HG02943 (cell line): ENCODE results near the gene RBM42.
A peak's percentile ranks its signal among the peaks of the same experiment; 100 is the strongest.
"Not testable (repeated sequence)": the region's sequence is repeated elsewhere in the genome, so short reads cannot be mapped to it uniquely, and the experiment has no call there.

ENCODE experiments used
- ATAC-seq: cut with Tn5 transposase; IDR thresholded peaks from one replicate; pipeline ENCODE4 v1.9.1; 2021; ENCODE audit warnings: mild to moderate bottlenecking, low read depth, moderate library complexity; ENCODE audit not compliant: unreplicated experiment

Gene RBM42, protein sequence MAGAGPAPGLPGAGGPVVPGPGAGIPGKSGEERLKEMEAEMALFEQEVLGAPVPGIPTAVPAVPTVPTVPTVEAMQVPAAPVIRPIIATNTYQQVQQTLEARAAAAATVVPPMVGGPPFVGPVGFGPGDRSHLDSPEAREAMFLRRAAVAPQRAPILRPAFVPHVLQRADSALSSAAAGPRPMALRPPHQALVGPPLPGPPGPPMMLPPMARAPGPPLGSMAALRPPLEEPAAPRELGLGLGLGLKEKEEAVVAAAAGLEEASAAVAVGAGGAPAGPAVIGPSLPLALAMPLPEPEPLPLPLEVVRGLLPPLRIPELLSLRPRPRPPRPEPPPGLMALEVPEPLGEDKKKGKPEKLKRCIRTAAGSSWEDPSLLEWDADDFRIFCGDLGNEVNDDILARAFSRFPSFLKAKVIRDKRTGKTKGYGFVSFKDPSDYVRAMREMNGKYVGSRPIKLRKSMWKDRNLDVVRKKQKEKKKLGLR

DNA sequence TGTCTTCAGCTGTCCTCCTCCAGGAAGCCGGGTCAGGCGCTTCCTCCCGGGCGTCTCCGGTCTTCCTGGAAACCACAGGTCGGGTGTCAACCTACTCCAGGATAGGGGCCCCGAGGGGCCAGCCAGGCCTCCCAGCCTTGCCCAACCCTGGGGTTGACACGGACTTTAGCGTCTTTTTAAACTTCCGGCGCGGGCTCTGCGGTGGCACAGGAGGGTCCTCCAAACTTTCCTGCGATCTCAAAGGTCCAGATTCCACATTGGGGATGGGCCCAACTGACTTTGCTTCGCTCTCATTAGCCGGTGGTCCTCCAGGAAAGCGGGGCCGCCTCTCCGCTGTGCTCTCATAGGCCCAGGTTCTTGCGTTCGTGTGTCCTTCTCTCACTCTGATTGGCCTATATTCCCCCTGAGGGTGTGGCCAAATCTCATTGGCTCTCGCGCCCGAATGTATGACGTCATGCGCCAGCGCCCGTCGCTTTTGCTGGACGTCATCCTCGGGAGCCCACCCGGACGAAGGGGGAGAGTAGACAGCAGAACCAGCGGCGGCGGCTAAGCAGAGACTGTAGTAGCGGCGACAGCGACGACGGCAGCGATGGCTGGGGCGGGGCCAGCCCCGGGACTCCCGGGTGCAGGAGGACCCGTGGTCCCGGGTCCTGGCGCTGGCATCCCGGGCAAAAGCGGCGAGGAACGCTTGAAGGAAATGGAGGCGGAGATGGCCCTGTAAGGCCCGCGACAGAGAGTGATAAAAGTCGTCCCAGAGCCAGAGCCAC lies at the start of gene RBM42:
Gene RBM42, plus strand, starts transcription at position 472 of the 767 bp plus-strand sequence. Its CDS starts 118 bp downstream, at position 590.
- peak; percentile 96 for ATAC-seq

DNA sequence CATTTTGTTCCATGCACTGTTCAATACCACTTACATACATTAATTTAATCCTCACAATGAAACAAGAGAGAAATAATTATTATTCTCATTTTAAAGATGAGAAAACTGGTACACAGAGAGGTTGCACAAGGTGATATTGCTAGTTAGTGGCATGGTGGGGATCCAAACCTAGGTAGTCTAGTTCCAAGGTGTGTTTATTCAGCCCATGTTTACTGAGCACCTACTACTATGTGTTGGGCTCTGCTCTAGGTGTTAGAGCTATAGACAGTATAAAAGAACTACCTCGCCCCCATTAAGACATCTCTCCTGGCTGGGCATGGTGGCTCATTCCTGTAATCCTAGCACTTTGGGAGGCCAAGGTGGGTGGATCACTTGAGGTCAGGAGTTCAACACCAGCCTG lies 46.1 kb upstream of the RBM42 start:
- no peak for ATAC-seq

DNA sequence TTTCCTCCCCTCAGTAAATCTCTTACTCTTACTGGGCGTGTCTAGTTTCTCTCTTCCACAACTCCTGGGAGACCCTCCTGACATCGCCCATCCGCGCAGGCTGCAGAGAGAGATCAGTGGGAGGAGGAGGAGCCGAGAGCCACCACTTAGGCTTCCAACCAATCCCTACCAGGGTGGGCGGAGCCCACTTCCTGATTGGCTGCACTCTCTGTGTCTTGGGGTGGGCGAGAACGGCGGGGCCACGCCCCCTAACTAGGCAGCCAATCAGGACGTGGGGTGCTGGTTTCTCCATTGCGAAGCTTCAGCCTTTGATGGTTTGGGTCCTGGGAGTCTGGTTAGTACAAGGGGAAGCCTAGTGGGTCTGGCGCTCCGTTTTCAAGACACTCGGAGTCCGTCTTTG lies 43.0 kb upstream of the RBM42 start, which contains the start of gene PMIS2:
Gene PMIS2, plus strand, starts transcription at position 326 of the 400 bp plus-strand sequence. CDS start 87 bp downstream, outside the sequence.
- ATAC-seq: no peak

DNA sequence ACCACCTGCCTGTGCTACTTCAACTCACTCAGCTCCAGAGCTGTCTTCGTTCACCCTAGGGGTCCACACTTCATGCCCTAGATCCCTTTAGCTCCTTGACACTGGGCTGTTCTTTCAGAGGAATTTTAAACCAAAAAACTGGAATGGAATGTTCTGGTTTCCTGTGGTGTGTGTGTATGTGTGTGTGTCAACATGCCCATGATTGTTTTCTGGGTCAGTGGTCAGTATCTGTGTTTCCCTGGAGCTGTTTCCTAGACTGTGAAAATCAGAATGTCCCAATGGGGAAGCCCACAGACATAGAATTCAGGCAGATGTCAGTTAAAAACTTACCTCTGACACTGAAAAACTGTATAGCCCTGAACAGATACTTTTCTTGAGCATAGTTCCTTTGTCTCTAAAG lies 41.5 kb upstream of the RBM42 start:
- ATAC-seq: no peak

DNA sequence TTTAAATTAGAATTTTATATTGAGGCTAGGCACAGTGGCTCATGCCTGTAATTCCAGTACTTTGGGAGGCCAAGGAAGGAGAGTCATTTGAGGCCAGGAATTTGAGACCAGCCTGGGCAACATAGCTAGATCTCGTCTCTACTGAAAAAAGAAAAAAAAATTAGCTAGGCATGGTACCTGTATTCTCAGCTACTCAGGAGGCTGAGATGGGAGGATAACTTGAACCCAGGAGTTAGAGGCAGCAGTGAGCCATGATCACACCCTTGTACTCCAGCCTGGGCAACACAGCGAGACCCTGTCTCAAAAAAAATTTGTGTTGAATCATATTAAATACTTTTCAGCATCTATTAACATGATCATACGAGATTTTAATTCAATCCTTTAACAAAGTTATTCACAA lies 38.0 kb upstream of the RBM42 start:
- ATAC-seq: no peak

DNA sequence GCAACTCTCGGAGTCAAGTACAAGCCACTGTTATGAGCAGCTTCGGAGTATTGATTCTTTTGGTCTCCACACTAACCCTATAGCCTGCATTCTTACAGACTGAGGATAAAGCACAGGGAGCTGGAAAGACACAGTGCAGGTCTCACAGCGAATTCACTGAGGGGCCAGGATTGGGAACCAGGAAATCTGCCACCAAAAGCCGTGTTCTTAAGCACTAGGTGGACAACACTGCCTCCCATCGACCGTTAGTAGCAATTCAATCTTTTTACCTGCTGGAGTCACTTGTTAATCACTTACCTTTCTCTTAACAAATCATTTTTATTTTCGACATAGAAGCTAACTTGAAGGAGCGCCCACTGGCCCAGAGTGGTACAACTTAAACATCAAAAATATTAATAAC lies 36.6 kb upstream of the RBM42 start:
- no peak for ATAC-seq

DNA sequence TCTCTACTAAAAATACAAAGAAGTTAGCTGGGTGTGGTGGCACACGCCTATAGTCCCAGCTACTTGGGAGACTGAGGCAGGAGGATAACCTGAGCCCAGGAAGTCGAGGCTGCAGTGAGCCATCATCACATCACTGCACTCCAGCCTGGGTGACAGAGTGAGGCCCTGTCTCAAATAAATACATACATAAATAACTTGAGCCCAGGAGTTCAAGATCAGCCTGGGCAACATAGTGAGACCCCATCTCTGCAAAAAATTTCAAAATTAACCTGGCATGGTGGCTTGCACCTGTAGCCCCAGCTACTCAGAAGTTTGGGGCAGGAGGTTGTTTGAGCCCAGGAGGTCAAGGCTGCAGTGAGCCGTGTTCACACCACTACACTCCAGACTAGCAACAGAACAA lies 33.8 kb upstream of the RBM42 start:
- not testable (repeated sequence) for ATAC-seq

DNA sequence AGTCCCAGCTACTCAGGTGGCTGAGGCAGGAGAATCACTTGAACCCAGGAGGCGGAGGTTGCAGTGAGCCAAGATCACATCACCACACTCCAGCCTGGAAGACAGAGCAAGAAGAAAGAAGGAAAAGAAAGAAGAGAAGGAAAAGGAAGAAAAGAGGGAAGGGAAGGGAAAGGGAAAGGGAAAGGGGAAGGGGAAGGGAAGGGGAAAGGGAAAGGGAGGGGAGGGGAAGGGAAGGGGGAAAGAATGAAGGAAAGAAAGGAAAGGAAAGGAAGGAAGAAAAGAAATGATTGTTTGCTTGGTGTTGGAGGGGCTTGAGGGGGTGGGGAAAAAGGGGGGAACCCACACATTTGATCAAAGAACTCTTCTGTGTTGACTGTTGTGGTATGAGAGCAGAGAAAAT lies 32.9 kb upstream of the RBM42 start:
- ATAC-seq: no peak

DNA sequence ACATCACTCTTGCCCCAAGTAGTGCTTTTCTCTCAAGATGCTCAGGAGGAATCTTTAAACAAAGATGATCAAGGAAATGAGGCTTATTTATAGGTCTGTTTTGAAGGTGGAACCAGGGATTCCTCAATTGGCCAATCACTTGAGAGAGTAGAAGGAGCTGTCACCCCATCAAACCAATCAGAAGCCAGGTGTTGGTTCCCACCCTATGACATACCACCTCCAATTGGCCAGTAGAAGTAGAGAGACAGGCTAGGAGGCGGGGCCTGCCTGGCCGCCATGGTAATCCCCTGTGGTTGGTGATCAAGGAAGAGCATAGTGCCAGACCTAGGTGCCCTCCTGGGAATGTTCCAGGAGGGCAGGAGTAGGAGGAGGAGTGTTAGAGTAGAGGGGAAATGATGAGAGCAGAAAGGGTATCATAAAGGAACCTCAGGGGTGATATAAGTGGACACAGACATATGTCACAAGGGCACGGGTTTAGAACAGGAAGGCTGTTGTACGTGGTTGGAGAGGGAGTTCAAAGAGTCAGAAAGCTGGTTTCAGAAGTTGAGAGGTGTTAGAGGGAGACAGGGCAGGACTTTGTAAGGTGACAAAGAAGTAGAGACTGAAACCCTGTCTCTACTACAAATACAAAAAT lies 32.4 kb upstream of the RBM42 start:
- no peak for ATAC-seq

DNA sequence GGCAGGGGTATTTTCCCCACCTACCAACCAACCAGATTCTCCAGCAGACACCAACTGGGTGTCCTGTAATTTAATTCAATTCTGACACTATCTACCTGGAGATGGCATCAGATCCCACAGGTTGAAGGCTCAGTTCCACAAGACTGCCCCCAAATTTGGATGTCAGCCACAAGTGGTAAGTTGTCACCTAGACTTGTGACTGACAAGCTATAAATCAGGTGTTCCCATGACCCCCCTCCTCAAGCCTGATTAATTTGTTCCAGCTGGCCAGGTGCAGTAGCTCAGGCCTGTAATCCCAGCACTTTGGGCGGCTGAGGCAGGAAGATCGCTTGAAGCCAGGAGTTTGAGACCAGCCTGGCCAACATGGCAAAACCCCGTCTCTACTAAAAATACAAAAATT lies 26.9 kb upstream of the RBM42 start:
- no peak for ATAC-seq

DNA sequence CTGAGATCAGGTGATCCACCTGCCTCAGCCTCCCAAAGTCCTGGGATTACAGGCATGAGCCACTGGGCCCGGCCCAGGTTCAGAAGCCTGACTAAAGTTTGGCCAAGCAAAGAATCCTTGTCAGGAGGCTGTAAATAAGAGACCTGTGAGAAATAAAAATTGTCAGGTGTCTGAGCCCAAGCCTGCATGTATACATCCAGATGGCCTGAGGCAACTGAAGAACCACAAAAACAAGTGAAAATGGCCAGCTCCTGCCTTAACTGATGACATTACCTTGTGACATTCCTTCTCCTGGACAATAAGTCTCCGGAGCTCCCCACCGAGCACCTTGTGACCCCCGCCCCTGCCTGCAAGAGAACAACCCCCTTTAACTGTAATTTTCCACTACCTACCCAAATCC lies 24.4 kb upstream of the RBM42 start:
- not testable (repeated sequence) for ATAC-seq

DNA sequence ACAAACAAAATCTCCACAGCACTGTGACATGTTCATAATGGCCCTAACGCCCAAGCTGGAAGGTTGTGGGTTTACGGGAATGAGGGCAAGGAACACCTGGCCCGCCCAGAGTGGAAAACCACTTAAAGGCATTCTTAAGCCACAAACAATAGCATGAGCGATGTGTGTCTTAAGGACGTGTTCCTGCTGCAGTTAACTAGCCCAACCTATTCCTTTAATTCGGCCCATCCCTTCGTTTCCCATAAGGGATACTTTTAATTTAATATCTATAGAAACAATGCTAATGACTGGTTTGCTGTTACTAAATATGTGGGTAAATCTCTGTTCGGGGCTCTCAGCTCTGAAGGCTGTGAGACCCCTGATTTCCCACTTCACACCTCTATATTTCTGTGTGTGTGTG lies 21.7 kb upstream of the RBM42 start:
- not testable (repeated sequence) for ATAC-seq

DNA sequence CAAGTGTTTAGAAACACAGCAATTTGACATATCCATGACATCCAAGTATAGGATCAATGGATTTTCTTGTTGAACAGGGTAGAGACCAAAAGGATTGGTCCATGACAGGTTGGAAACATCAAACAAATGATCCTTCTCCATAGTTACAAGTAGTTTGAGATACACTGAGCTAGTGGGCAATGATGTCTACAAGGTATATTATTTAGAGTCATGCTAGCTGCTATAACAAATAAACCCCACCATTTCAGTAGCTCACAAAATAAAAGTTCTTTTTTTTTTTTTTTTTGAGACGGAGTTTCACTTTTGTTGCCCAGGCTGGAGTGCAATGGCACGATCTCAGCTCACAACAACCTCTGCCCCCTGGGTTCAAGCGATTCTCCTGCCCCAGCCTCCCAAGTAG lies 21.2 kb upstream of the RBM42 start:
- ATAC-seq: no peak

DNA sequence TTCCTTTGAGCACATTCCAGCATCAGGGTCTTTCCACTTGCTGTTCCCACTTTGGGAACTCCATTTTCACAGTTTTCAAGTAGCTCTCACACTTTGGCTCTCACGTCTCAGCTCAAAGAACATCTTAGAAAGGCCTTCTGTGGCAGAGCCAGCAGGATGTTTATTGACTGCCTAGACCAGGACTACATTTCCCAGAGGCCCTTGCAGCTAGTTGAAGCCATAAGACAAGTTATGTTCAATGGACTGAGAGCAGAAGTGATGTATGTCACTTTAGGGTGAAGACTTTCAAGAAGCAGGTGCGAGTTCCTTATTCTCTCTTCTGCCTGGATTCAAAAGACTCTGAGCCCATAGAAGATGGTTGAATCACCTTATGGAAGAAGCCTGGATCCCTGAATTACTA lies 20.6 kb upstream of the RBM42 start:
- no peak for ATAC-seq

DNA sequence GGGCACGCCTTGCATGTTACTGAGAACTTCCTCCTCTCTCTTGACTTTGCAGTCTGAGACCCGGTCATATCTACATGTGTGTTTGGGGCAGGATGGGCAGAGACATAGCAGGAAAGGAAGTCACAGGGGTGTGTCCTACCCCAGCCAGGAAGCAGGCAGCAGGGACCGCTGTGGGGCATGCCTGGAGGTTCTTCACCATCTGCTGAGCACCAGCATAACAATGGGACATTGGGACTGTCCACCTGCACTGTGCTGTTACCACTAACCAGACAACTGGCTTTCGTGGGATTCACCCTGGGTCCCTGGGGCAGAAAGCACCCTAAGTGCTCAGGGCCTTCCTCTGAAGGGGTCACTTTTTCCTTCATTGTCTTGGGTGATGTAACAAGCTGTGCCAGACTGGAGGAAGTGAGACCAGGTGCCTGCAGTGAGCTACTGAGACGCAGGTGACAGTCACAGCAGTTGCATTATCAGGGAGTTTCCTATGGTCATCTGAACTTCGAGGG lies 18.9 kb upstream of the RBM42 start:
- ATAC-seq: no peak

DNA sequence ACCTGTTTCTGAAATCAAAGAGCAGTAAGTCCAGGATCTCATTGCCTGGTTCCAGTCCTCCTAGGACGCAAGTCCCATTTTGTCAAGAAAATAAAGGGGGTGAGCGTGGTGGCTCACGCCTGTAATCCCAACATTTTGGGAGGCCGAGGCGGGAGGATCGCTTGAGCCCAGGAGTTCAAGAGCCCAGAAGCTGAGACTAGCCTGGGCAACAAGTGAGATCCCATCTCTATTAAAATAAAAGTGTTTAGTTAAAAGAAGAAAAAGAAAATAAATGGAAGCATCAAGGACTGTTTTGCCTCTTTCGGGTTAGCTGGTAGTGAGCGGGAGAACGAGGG lies 16.6 kb upstream of the RBM42 start:
- no peak for ATAC-seq

DNA sequence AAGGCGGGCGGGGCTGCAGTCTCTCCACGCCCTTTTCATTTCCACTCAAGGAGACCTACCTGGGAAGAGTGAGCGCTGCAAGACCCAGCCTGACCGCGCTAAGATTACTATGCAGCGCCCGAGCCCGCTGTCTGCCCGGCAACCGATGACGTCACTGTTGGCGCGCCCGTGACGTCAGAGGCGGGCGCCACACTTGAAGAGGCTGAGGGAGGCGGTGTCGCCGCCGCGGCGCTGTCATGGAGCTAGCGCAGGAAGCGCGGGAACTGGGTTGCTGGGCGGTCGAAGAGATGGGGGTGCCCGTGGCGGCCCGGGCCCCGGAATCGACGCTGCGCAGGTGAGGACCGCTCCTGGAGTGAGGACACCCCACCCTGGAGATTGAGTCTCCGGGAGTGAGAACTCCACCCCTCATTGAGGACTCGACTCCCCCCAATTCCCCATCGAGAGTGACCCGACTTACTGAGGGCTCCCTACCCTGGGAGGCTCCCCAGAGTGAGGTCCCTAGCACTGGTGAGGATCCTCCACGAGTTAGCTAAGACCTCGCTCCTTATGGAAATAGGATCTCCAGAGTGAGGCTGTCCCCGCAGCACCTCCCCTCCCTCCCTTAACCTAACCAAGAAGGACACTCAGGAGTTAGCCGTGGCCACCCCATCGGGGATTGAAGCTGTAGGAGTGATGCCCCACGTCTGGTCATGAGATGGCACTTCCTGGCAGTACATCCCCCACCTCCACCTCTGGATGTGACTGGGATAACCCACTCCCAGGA lies 16.1 kb upstream of the RBM42 start, which contains the start of gene HAUS5:
Gene HAUS5, plus strand, starts transcription at position 177 of the 763 bp plus-strand sequence. Its CDS starts 60 bp downstream, at position 237.
- peak; percentile 73 for ATAC-seq

DNA sequence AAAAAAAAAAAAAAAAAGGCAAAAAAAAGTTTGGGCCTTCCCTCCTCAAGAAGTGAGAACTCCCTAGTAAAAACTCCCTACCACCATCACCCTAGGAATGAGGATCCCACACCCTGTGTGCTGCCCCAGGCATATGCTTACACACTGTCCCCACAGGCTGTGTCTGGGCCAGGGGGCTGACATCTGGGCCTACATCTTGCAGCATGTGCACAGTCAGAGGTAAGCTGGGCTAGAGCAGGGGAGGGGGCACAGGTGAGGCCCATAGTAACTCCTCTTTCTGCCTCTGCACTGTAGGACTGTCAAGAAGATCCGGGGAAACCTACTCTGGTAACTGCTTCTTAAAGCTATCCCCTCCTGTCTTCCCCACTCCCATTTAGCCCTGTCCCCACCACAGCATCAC lies 15.3 kb upstream of the RBM42 start:
- ATAC-seq: no peak

DNA sequence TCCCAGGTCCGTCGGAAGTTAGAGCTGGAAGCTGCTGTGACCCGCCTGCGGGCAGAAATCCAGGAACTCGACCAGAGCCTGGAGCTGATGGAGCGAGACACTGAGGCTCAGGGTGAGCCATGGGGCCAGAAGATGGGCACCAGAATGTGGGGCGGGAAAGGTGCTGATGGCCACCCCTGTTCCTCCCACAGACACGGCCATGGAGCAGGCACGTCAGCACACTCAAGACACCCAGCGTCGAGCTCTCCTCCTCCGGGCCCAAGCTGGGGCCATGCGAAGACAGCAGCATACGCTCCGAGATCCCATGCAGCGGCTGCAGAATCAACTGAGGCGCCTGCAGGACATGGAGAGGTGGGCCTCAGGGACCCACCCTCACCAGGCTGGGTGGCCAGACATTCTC lies 13.8 kb upstream of the RBM42 start:
- no peak for ATAC-seq

DNA sequence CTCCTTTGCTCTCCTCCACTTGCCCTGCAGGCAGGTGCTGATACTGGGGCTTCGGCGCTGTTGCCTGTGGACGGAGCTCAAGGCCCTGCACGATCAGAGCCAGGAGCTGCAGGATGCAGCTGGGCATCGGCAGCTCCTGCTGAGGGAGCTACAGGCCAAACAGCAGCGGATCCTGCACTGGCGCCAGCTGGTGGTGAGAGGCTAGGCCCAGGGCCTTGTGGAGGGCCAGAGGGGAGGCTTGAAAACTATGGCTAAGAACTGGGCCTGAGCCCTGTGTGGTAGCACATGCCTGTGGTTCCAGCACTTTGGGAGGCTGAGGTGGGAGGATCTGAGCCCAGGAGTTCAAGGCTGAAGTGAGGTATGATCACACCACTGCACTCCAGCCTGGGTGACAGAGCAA lies 10.0 kb upstream of the RBM42 start:
- ATAC-seq: no peak
